MM.1S (cell line): ENCODE data around the gene MLIP.

Experiments used
- EZH2 ChIP-seq: fragments of 300-600 bp; sonication (generic); optimal IDR thresholded peaks from 2 replicates; pipeline ENCODE3; 2017; ENCODE audit warnings: low read depth, mild to moderate bottlenecking, antibody characterized with exemption, low read length, mixed read lengths
- TF ChIP-seq, protein P1 (sequence below): fragments of 300-600 bp; sonication (generic); IDR thresholded peaks from 2 replicates; pipeline ENCODE4 v1.5.1; 2016; ENCODE audit warnings: antibody characterized with exemption, low read length, mixed read lengths

DNA sequence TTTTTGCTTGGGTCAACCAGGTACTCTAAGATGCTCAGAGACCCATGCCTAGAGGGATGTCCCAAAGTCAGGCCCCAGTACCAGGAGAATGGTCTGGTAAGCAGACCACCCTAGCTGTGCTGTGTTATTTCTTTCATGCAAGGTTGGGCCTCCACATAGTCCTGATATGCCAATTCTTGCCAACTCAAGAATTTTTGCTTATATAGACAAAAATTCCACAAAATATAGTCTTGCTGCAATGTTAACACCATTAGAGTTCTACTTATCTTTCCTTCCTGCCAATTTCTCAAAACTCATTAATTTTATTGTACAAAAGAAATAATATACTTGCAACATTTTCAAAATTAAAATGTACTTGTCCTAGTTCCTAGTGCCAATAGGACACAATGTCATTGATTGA, 163.1 kb downstream of the MLIP start:
- TF ChIP-seq, protein P1, sequence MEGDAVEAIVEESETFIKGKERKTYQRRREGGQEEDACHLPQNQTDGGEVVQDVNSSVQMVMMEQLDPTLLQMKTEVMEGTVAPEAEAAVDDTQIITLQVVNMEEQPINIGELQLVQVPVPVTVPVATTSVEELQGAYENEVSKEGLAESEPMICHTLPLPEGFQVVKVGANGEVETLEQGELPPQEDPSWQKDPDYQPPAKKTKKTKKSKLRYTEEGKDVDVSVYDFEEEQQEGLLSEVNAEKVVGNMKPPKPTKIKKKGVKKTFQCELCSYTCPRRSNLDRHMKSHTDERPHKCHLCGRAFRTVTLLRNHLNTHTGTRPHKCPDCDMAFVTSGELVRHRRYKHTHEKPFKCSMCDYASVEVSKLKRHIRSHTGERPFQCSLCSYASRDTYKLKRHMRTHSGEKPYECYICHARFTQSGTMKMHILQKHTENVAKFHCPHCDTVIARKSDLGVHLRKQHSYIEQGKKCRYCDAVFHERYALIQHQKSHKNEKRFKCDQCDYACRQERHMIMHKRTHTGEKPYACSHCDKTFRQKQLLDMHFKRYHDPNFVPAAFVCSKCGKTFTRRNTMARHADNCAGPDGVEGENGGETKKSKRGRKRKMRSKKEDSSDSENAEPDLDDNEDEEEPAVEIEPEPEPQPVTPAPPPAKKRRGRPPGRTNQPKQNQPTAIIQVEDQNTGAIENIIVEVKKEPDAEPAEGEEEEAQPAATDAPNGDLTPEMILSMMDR: no peak
- TF ChIP-seq EZH2: no peak
